AG09319 (cell line): ENCODE measurements around the gene C1GALT1C1L.
"Not testable (repeated sequence)": the region's sequence is repeated elsewhere in the genome, so short reads cannot be mapped to it uniquely, and the experiment has no call there.

ENCODE experiments used
- DNase-seq: peaks from one replicate; pipeline ENCODE4 v3.0.0-alpha.2; 2010; ENCODE audit warnings: low read depth; ENCODE audit errors: extremely low read depth
- TF ChIP-seq, protein P1 (sequence below): IDR thresholded peaks from 2 replicates; pipeline ENCODE4 v1.5.1; 2011; ENCODE audit warnings: low read depth, mild to moderate bottlenecking, inconsistent platforms, low read length, moderate library complexity

C1GALT1C1L gene

DNA sequence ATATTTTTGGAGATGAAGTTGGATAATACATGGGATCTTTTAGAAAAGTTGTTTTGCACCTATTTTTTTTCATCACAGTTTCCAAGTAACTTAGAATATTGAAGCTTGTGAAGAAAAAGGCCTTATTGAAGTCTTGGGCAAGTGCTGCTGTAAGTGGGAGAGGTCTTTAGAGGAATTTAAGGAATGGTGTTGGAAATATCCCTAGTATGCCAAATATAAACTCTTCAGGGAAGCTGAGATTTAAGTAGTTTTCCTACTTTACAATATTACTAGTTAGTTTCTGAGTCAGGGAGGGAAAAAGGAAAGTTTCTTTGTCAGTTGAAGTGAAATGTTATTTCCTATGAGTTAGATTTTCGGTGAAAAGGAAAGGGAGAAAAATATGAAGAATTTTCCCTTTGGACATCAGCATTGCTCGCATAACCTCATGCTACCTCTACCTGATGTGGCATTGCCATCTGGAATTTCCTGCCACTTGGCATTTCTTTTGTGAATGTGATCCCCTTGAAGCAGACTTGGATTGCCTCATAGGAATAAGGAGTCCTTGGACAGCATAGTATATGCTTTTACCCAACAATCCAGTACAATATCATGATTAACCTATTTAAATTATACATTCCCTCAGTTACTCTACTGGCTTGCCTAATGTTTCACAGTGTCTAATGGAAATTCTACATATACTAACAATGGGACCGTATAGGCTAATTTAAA is 27.1 kb downstream of the C1GALT1C1L start:
- no peak for DNase-seq
- TF ChIP-seq, protein P1, sequence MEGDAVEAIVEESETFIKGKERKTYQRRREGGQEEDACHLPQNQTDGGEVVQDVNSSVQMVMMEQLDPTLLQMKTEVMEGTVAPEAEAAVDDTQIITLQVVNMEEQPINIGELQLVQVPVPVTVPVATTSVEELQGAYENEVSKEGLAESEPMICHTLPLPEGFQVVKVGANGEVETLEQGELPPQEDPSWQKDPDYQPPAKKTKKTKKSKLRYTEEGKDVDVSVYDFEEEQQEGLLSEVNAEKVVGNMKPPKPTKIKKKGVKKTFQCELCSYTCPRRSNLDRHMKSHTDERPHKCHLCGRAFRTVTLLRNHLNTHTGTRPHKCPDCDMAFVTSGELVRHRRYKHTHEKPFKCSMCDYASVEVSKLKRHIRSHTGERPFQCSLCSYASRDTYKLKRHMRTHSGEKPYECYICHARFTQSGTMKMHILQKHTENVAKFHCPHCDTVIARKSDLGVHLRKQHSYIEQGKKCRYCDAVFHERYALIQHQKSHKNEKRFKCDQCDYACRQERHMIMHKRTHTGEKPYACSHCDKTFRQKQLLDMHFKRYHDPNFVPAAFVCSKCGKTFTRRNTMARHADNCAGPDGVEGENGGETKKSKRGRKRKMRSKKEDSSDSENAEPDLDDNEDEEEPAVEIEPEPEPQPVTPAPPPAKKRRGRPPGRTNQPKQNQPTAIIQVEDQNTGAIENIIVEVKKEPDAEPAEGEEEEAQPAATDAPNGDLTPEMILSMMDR = no peak

DNA sequence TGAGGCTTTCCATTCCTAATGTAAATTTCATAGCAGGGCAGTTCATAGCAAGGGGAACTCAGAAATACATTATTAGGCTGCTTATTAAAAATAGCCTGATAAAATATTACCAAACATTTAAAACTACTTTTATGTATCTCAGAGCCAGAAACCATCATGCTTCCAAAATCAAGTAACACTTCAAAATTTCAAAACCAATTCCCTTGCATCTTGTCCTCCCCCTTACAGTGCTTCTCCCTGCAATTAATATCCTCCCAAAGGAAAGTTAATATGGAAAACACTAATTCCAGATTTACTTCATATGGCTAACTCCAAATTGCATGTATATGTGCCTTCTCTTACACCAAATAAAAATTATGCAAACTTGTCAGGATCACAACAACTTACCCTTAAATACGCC is 32.5 kb downstream of the C1GALT1C1L start:
- TF ChIP-seq, protein P1 = no peak
- no peak for DNase-seq

DNA sequence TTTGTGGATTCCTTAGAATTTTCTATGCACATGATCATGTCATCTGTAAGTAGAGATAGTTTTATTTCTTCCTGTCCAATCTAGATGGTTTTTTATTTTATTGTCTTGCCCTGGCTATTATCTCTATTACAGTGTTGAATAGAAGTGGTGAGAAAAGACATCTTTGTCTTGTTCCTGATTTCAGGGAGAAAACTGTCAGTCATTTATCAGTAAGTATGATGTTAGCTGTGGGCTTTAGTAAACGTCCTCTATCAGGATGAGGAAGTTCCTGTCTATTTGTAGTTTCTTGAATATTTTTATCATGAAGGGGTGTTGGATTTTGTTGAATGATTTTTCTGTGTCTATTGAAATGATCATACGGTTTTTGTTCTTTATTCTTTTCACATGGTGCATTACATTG is 33.9 kb downstream of the C1GALT1C1L start:
- no peak for DNase-seq
- TF ChIP-seq, protein P1 = no peak

DNA sequence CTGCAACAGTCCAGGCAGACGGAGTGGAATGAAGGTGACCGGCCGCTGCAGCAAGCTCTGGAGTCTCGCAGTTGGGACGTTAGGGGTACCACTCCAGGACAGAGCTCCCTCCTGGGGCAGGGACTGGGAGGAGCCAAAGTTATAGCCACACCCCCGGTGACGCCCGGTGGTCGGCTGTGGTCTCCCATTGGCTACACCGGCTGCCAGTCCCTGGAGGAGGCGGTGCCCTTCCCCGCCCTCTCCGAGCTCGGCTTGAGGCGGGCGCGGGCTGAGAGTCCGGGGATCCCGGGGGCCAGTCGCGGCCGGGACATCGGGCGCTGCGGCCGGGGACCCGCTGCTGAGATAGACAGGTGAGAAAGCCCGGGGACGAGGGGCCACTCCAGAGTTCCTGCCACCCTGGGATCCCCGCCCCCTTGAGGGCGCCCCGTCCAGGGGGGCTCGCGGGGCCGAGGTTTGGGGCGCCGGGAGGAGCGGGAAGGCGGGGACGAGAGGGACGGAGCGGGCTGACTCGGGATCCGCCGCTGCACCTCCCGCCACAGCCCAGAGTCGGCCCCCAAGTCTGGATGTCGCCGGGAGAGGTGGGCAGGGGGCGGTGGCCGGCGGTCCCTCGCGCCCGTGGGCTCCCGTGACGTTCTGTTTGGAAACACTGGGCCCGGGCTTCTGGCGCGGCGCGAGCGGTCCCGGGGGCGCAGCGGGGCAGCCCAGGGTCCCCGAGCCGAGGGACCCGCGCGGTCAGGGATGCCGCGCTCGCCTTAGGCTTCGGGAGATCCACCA is 39.0 kb downstream of the C1GALT1C1L start, which contains the start of gene PLEKHH2:
Gene PLEKHH2, plus strand, starts transcription at position 231 of the 774 bp plus-strand sequence. CDS start 7,414 bp downstream, outside the sequence.
- TF ChIP-seq, protein P1 = no peak
- peak; percentile 49 for DNase-seq

DNA sequence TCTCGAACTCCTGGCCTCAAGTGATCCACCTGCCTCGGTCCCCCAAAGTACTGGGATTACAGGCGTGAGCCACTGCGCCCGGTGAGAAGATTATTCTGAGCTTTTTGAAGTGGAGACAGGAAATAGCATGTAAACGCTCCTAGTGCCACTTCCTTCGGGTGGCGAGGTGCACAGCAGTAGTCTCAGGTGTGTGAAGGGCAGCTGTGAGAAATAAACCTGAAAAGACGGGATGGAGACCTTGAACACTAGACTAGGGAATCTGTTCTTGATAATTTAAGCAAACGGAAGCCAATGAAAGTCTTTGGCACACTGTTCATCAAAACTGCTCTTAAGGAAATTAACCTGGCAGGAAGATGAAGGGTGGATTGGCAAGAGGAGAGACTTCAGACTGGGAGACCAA is 39.6 kb downstream of the C1GALT1C1L start:
- DNase-seq = no peak
- TF ChIP-seq, protein P1 = no peak

DNA sequence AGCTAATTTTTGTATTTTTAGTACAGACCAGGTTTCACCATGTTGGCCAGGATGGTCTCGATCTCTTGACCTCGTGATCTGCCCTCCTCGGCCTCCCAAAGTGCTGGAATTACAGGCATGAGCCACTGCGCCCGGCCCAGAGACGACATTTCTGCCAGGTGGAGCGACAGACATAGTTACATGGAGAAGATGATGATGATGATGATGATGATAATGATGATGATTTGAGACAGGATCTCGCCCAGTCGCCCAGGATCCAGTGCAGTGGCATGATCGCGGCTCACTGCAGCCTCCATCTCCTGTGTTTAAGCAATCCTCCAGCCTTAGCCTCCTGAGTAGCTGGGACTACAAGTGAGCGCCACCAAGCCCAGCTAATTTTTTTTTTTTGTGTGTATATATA is 40.1 kb downstream of the C1GALT1C1L start:
- not testable (repeated sequence) for DNase-seq

DNA sequence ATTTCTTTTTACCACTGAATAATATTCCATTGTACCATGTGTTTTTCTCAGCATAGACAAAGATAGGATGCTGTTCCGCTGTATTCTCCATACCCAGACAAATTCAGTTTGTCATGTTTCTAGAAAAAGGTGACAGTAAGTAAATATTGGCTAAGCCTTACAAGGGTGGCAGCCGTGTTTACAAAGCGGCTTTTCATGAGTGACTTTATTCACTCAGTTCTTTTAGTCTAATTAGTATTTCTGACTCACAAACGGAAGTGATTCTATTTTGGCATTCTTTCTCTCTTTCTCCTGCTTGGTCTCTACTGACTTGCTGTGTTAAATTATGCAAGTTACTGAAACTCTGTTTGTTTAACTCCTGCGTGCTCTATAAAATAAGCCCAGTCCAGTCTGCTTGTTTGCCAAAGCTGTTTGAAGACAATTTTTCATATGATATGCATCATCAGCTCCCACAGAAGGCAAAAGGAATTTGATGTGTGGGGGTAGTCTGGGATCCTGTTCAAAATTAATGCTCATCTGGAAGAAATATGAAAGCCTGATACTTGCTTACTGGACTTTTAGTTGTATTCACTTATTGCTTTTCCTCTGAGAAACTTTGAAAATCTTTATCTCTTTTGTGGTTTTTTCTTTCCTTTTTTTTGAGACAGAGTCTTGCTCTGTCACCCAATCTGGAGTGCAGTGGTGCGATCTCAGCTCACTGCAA is 41.5 kb downstream of the C1GALT1C1L start:
- DNase-seq = peak; percentile 59
- TF ChIP-seq, protein P1 = no peak
